NCI-H460 (cell line): ENCODE results near the gene TMEM126B. TPM values are rescaled to one million over a fixed set of nuclear protein-coding genes. Genes with fewer than 3 reads are reported as not detected.

Experiments
- DNase-seq: peaks from one replicate; pipeline ENCODE4 v3.0.0-alpha.2; 2016; ENCODE audit warnings: low read depth; ENCODE audit errors: extremely low read depth
- total RNA-seq: library from RNA; depleted of rRNA; stranded (reverse); fragments of >200 nt; shearing (Covaris generic); gene quantifications from 2 replicates; pipeline ENCODE4 v1.2.3, GENCODE V29; 2014; rRNA removed

The TMEM126B gene
- total RNA-seq, 1 experiment from 2014 or later, result 65.0 TPM

DNA sequence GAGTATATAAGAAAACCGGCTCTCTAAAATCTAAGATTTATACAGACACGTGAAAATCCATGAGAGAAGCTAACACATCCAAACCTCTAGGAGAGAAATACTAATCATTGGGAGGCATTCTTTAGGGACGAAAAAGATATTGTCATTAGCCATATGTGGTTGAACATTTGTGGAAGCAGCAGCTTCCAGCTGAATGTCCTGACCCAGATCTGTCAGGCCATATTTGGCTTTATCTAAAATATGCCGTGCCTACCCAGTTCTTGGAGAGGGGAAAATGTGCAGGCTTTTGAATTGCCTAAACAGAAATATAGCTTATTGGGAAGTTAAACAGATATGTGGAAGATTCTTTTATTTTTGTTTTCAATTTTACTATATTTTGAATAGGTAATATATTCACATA, 51.2 kb downstream of the TMEM126B start:
- no peak for DNase-seq

DNA sequence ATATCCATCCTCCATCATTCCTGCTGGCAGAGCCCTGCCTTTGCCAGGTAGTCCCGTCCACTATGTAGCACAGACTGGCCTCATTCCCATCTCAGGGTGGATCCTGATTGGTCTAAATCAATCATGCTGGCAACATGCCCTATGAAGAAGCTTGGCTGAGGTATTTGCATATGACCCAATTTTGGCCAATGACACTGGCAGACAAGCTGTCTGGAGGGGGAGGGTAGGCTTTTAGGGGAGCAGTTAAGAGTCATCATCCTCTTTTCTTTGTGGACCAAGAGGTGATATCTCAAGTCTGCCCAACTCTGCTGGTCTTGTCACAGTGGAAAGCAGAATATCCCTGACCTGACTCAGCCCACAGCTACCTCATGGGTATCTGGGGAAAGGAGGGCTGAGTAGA, 52.5 kb downstream of the TMEM126B start:
- no peak for DNase-seq

DNA sequence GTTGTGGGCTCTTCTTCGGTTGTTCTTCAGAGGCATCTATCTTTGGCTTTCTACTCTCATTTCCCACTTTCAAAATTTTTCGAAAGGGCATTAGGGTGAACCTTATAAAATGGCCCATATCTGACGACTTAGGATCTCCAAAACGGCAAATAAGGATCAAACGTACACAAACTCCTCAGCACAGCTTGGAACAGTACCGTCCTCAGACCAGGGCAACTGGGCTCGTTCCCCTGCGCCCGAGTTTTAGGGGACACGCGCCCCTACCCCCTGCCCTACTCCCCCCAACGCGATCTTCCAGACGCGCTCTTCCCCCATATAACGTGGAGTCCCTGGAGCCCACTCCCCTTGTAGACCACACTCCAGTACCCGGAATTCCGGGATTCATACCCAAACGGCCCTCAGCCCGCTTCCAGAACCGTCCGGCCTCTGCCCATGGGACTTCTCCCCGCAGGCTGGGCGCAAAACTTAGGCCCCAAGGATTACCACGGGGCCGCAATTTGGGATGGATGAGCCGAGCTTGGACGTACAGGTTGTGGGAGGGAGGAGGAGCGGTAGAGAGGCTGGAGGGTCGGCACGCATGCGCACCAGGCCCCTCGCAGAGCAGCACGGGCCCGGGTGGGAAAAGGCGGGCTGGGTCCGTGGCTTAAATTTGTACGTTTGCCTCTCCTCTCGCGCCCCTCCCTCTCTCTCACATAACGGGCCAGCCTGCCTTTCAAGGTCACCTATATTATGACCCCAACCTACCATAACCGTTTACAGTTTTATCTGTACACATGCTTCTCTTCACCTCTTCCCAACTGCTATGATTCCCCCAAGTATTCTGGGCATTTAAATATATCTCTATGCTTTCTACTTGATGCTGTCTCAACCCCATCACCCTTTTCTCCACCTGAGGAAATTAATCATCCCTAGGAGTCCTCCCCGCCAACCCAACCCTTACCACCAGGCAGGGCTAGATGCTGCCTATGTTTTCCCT, 54.2 kb downstream of the TMEM126B start:
- DNase-seq, result no peak

DNA sequence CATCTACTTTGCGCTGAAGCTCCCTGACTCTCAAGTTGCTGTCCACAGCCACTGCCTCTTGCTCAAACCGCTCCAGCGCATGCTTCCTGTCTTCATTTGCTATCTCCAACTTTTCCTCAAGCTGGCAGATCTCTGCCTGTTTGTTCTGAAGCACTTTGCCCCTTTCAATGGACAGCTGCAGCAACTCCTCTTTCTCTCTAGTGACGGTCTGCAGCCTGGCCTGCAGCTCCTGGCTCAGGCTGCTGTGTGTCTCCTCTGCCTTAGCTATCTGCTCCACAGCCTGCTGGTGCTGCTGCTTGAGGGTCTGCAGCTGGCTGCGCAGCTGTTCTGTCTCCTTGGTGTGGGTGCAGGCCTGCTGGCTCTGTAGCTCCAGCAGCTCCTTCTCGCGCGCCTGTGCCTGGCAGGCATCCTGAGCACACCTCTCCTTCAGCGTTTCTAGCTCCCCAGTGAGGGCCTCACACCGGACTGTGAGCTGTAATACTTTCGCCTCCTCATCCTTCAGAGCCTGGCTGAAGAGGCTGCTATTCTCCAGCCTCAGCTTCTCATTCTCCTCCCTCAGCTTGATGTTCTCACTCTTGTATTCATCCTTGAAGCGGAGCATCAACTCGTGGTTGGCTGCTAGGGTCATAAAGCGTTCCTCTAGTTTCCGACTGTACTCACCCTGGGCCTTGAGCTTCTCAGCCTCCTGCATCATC, 56.9 kb downstream of the TMEM126B start:
- no peak for DNase-seq

DNA sequence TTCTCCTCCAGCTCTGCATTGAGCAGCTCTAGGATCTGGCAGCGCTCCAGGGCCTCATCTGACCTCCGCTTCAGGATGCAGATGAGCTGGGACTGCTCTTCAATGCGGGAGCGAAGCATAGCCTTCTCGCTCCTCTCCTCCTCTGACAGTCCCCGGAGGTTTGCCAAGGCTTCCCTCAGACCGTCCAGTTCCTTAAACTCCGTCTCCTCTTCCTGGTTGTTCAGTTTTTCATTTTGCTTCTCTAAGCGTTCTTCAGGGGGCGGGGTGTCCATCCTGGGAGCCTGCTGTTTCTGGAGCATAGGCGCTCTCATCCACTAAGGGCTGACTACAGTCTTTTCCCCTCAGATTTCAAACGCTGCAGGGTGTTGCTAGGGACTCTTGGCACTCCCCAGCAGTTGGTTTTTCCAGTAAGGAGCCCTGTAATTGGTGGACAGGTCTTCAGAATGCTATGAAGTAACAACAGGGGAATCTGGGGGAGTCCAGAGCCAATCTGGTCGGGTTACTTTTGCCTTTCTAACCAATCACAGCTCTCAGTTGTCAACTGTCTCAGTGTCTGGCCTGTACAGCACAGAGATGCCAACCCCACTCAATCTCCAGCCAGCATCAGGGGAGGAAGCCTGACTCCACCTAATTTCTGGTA, 57.5 kb downstream of the TMEM126B start, which contains the start of gene CCDC89:
CCDC89 (minus strand) TSS at position 376 of the 640 bp plus-strand sequence; CDS start at position 311, 65 bp downstream.
- DNase-seq, result no peak

Other genes with a start within 250 kb of the TMEM126B start
- 103 and 115 TPM in 2 replicates for gene DLG2, start 1.2 kb upstream of the TMEM126B start, total RNA-seq
- 68.5 and 78.3 TPM in 2 replicates for gene TMEM126A, start 19.4 kb downstream of the TMEM126B start, total RNA-seq
- 48.1 and 52.0 TPM in 2 replicates for gene CREBZF, start 36.5 kb downstream of the TMEM126B start, total RNA-seq
- gene CCDC89, start 57.6 kb downstream of the TMEM126B start, total RNA-seq, result not detected in 2 replicates
- gene SYTL2, start 182.5 kb downstream of the TMEM126B start, total RNA-seq, result 36.4 and 39.2 TPM in 2 replicates
- gene CCDC83, start 226.8 kb downstream of the TMEM126B start, total RNA-seq, result not detected in 2 replicates